Smooth muscle cell of the pulmonary artery (primary cell): ENCODE results near the gene PIM3. TPM values are rescaled to one million over a fixed set of nuclear protein-coding genes. Genes with fewer than 3 reads are reported as not detected.

ENCODE experiments used
- total RNA-seq: library from RNA; depleted of rRNA; stranded (reverse); fragments of >200 nt; gene quantifications from 2 replicates; pipeline ENCODE4 v1.2.3, GENCODE V29; 2014

Gene PIM3
- 18.9 and 27.6 TPM in 2 replicates for total RNA-seq

GRCh38 chr22:49960159-49961004, at the start of gene PIM3:
Gene PIM3, plus strand, starts transcription at chr22:49960772. Its CDS starts 176 bp downstream, at chr22:49960948.

GRCh38 chr22:49917974-49918910, 42.3 kb upstream of the PIM3 start, which contains the start of the genes ALG12 and CRELD2:
Gene ALG12, minus strand, starts transcription at chr22:49918438. Its CDS starts 4,673 bp downstream, at chr22:49913765.
Gene CRELD2, plus strand, starts transcription at chr22:49918634. Its CDS starts 136 bp downstream, at chr22:49918770.

DNA sequence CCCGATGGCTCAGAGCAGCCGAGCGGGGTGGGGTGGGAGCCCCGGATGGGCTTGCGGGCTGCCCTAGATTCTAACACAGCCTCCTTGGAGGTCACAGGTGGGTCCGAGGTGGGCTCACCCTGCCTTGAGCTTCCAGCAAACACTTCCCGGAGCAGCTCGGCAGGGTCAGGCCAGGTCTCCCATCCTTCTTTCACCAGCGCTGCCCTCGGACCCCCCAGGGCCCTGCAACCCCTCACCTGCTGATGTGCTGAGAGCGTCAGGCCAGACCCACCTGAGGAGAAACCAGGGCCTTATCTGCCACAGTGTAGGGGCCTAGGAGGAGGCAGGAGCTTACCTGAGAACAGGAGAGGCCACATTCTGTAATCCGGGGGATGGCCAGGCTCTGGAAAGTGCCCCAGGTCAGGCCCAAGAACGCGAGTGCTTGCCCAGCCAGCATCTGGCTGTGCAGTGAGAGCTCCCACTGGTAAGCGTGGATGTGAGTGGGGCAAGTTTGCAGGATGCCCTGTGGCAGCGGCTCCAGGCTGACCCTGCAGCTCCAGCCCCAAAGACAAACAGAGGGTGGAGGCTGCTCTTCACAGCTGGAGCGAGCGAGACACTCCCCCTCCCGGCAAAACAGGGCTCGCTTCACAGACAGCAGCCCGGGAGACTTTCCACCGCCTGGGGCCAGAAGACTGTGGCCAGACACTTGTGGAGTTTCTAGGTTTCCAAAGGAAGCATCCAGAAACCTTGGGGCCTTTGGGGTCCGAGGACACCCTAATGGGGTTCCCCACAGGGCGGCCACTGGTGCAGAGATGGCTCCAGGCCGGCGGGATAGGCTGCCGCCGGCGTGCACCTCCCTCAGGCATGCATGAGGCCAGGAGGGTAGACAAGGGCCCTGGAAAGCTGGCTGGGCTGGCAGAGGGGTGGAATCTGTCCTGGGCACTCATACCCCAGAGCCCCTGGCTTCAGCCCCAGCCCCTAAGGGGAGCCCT, 51.9 kb downstream of the PIM3 start, which contains the start of gene IL17REL:
TSS of gene IL17REL (minus strand) at position 555 of the 971 bp plus-strand sequence. CDS start at position 436, 119 bp downstream.

Other genes with a start within 250 kb of the PIM3 start
- gene BRD1, start 132.9 kb upstream of the PIM3 start, total RNA-seq, result 24.2 and 31.2 TPM in 2 replicates
- gene ZBED4, start 106.9 kb upstream of the PIM3 start, total RNA-seq, result 10.7 and 16.7 TPM in 2 replicates
- gene ALG12, start 42.3 kb upstream of the PIM3 start, total RNA-seq, result 26.1 and 33.2 TPM in 2 replicates
- gene CRELD2, start 42.1 kb upstream of the PIM3 start, total RNA-seq, result 79.4 and 83.6 TPM in 2 replicates
- gene IL17REL, start 52.0 kb downstream of the PIM3 start, total RNA-seq, result not detected in 2 replicates
- not detected in 2 replicates for gene TTLL8, start 97.5 kb downstream of the PIM3 start, total RNA-seq
- 0.43 and 3.6 TPM in 2 replicates for gene MLC1, start 124.7 kb downstream of the PIM3 start, total RNA-seq
- gene MOV10L1, start 129.2 kb downstream of the PIM3 start, total RNA-seq, result 1.5 and 1.7 TPM in 2 replicates
- 2.0 and 2.1 TPM in 2 replicates for gene PANX2, start 210.0 kb downstream of the PIM3 start, total RNA-seq
- 16.8 and 26.7 TPM in 2 replicates for gene TRABD, start 225.1 kb downstream of the PIM3 start, total RNA-seq
- 17.3 and 21.5 TPM in 2 replicates for gene SELENOO, start 240.2 kb downstream of the PIM3 start, total RNA-seq